Activated CD4-positive, alpha-beta T cell treated with anti-CD3 and anti-CD28 coated beads for 36 hours (primary cell): Measurements from ENCODE around the gene PDAP1. TPM values are rescaled to one million over a fixed set of nuclear protein-coding genes. Genes with fewer than 3 reads are reported as not detected.
A peak's percentile ranks its signal among the peaks of the same experiment; 100 is the strongest.
"Not testable (repeated sequence)": the region's sequence is repeated elsewhere in the genome, so short reads cannot be mapped to it uniquely, and the experiment has no call there.

Source experiments
- ATAC-seq: fragments of 200-7000 bp; cut with Tn5 transposase; one replicate; pipeline ENCODE4 v1.10.0; 2021; ENCODE audit warnings: mild to moderate bottlenecking, moderate library complexity
- CTCF ChIA-PET: fragments of 350-600 bp; sonication (Branson Sonifier 250); formaldehyde crosslinking; loops from one replicate; lab custom pipeline; 2021; ENCODE audit warnings: antibody characterized with exemption; lab: Charles Lee
- POLR2A ChIA-PET: fragments of 350-600 bp; sonication (Branson Sonifier 250); formaldehyde crosslinking; loops from one replicate; lab custom pipeline; 2021; ENCODE audit warnings: antibody characterized with exemption, inconsistent platforms; lab: Charles Lee
- DNase-seq: peaks from one replicate; pipeline ENCODE4 v3.0.0-alpha.2; 2020
- H3K27ac Mint-ChIP-seq: one replicate; pipeline ENCODE4 v1.8.0; 2021; ENCODE audit warnings: mixed read lengths
- H3K27me3 Mint-ChIP-seq: one replicate; pipeline ENCODE4 v1.8.0; 2021; ENCODE audit warnings: mixed read lengths
- H3K36me3 Mint-ChIP-seq: one replicate; pipeline ENCODE4 v1.8.0; 2021; ENCODE audit warnings: low read depth, mixed read lengths
- H3K4me1 Mint-ChIP-seq: one replicate; pipeline ENCODE4 v1.8.0; 2021; ENCODE audit warnings: mixed read lengths
- H3K4me3 Mint-ChIP-seq: one replicate; pipeline ENCODE4 v1.8.0; 2021; ENCODE audit warnings: mild to moderate bottlenecking, moderate library complexity, mixed read lengths
- H3K9me3 Mint-ChIP-seq: one replicate; pipeline ENCODE4 v1.8.0; 2021; ENCODE audit warnings: low read depth, mixed read lengths
- intact Hi-C, 2 experiments: fragments of 100-400 bp; cut with DNase I in 1 of 2; cut with micrococcal nuclease in 1 of 2; formaldehyde crosslinking; loops; one replicate each; pipeline versions ENCODE4 v1.14.2 to v1.15.1; 2022 to 2024; cut with DNase I, micrococcal nuclease
- total RNA-seq, 2 experiments: library from RNA; stranded (reverse); gene quantifications; one replicate each; pipeline ENCODE4 v1.2.3, GENCODE V29; 2021

The PDAP1 gene
- total RNA-seq, 2 experiments from 2014 or later: 171 TPM

DNA sequence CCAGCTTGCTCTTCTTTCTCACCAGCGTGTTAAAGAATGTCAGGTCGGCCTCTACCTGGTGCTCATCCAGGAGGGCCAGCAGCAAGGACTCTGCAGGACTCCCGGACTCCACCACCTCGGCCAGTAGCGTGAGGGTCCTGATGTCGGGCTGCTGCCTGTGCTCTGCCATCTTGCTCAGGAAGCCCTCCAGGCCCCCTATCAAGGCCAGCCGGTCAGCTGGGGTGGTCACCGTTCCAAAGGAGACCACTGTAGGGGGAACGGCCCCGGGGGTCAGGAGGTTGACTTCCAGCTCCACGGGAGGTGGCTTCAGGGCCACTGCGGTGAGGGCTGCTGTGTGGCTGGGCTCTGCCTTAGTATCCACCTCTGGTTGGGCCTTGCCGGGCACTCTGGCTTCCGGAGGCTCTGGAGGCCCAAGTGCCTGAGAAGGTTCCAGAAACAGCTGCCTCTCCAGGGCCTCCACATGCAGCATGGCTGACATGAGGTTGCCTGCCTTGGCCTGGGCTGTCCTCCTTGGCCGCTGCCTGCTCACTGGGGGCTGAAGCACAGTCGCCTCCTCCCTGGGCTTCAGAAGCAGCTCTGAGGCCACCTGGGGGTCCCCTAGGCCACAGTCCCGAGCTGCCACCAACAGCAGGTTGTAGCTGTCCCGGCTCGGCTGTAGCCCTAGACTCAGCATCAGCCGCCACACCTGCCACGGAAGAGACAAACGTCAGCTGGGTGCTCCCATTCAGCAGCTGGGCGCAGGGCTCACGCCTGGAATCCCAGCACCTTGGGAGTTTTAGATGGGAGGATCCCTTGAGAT lies 16.7 kb upstream of the PDAP1 start:
- CTCF ChIA-PET: interaction anchor here (1.2 kb wide), 1 partner anchor 23 kb away, joined by 3 read pairs; no protein-coding TSS in a partner anchor
- Mint-ChIP-seq H3K27me3 (no peaks in the 10 kb centered on the region), H3K4me1 (peaks cover 5% of the 10 kb centered on the region), H3K9me3 (no peaks in the 10 kb centered on the region), H3K4me3 (no peak overlapping the region), H3K27ac (no peak overlapping the region), H3K36me3 (peaks cover 25% of the 10 kb centered on the region)
- intact Hi-C loops: no loop called here
- POLR2A ChIA-PET: interaction anchor here (0.6 kb wide), 1 partner anchor 18 kb away, joined by 3 read pairs; no protein-coding TSS in a partner anchor
- ATAC-seq (no peak), DNase-seq (no peak)

DNA sequence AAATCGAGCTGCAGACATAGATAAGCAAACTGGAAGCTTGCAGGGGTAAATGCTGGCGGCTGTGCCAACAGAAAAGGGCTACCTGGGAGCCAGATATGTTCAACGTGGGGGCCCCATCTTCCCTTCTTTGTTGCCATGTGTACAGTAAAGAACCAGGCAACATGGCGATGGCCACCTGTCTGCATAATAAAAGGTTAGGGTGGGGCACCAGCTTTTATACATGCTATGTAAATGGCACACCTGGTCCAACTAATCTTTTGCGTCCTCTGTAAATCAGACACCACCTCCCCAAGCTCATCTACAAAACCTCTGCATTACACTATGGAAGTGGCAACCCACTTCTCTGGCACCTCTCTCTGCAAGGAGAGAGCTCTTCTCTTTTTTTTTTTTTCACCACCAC lies 14.2 kb upstream of the PDAP1 start:
- ChIA-PET POLR2A (interaction anchor here (0.6 kb wide), 2 partner anchors 14 to 20 kb away, joined by 3 read pairs; partner anchors contain the start of genes BUD31 and PDAP1), CTCF (interaction anchor here (0.6 kb wide), 1 partner anchor 431 kb away, joined by 3 read pairs; no protein-coding TSS in a partner anchor)
- Mint-ChIP-seq H3K4me1 (no peaks in the 10 kb centered on the region), H3K9me3 (no peaks in the 10 kb centered on the region), H3K36me3 (peaks cover 39% of the 10 kb centered on the region), H3K27ac (no peak overlapping the region), H3K27me3 (no peaks in the 10 kb centered on the region), H3K4me3 (no peak overlapping the region)
- DNase-seq: no peak
- no peak for ATAC-seq
- intact Hi-C loops: no loop called here

DNA sequence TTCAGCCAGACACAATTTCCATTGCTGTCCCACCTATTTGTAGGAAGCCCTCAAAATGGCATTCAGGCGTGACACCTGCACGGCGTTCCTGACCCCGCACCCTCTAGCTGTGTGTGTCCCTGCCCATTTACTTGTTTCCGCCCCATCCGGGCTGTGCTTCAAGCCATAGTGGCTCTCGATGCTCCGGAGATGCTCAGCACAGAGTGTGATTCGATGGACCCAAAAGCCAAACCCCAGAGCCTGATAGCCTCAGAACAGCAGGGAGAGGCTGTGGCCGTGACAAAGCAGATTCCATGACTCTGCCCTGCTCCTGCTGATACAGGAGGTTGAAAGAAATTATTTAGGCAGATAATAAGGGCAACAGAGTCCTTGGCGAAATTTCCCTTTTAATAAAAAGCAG lies 13.8 kb upstream of the PDAP1 start:
- ChIA-PET POLR2A (interaction anchor here (0.6 kb wide), 1 partner anchor 20 kb away, joined by 3 read pairs; no protein-coding TSS in a partner anchor), CTCF (interaction anchor here (0.6 kb wide), 1 partner anchor 431 kb away, joined by 3 read pairs; no protein-coding TSS in a partner anchor)
- no peak overlapping the region for H3K4me3 Mint-ChIP-seq
- H3K4me1 Mint-ChIP-seq: no peaks in the 10 kb centered on the region
- intact Hi-C loops: no loop called here
- no peaks in the 10 kb centered on the region for H3K9me3 Mint-ChIP-seq
- H3K27me3 Mint-ChIP-seq: no peaks in the 10 kb centered on the region
- no peak overlapping the region for H3K27ac Mint-ChIP-seq
- no peak for ATAC-seq
- no peak for DNase-seq
- peaks cover 43% of the 10 kb centered on the region for H3K36me3 Mint-ChIP-seq

DNA sequence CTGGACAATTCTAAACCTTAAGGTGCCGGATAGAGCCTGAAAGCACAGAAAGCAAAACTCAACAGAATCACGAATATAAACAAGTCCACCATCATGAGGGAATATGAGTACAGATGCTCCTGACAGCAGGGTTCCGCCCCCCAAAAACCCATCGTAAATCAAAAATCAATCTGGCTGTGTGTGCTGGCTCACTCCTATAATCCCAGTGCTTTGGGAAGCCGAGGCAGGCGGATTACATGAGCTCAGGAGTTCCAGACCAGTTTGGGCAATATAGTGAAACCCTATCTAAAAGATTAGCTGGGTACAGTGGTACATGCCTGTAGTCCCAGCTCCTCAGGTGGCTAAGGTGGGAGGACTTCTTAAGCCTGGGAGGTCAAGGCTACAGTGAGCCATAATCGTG lies 12.6 kb upstream of the PDAP1 start:
- intact Hi-C loops: no loop called here
- ChIA-PET POLR2A (interaction anchor here (0.7 to 2.6 kb wide), 3 partner anchors 12 to 71 kb away, joined by 3 to 13 read pairs (median 4); partner anchors contain the start of genes BUD31 and PDAP1), CTCF (interaction anchor here (1.3 kb wide), 1 partner anchor 14 kb away, joined by 6 read pairs; no protein-coding TSS in a partner anchor)
- no peak overlapping the region for H3K4me3 Mint-ChIP-seq
- H3K27ac Mint-ChIP-seq: no peak overlapping the region
- no peaks in the 10 kb centered on the region for H3K9me3 Mint-ChIP-seq
- H3K27me3 Mint-ChIP-seq: no peaks in the 10 kb centered on the region
- peaks cover 2% of the 10 kb centered on the region for H3K4me1 Mint-ChIP-seq
- no peak for DNase-seq
- H3K36me3 Mint-ChIP-seq: peaks cover 52% of the 10 kb centered on the region
- ATAC-seq: no peak

DNA sequence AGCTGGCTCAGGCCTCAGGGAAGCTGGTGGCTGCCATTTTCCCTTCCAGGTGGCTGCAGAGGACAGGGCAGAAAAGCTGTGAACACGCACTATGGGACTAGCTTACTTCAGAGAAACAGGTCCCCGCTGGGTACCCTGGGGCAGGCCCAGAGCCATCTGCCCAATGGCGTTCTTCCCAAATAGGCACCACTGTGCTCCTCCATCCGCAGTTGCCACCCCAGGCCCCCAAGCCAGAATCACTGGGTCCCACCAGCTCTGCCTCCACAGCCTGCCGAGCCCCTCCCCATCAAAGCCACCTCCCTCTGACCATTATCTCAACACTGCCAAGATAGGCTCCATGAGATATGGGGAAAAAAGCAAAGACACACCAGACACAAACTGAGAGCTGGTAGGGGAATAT lies 11.8 kb upstream of the PDAP1 start:
- no peaks in the 10 kb centered on the region for H3K27me3 Mint-ChIP-seq
- H3K4me3 Mint-ChIP-seq: no peak overlapping the region
- H3K9me3 Mint-ChIP-seq: no peaks in the 10 kb centered on the region
- H3K27ac Mint-ChIP-seq: no peak overlapping the region
- no peak for DNase-seq
- intact Hi-C loops: no loop called here
- no peak for ATAC-seq
- H3K36me3 Mint-ChIP-seq: peaks cover 52% of the 10 kb centered on the region
- ChIA-PET CTCF (interaction anchor here (1.3 kb wide), 1 partner anchor 13 kb away, joined by 6 read pairs; no protein-coding TSS in a partner anchor), POLR2A (interaction anchor here (0.7 to 2.6 kb wide), 3 partner anchors 11 to 204 kb away, joined by 3 to 13 read pairs (median 4); partner anchors contain the start of genes BUD31 and PDAP1)
- H3K4me1 Mint-ChIP-seq: peaks cover 5% of the 10 kb centered on the region

DNA sequence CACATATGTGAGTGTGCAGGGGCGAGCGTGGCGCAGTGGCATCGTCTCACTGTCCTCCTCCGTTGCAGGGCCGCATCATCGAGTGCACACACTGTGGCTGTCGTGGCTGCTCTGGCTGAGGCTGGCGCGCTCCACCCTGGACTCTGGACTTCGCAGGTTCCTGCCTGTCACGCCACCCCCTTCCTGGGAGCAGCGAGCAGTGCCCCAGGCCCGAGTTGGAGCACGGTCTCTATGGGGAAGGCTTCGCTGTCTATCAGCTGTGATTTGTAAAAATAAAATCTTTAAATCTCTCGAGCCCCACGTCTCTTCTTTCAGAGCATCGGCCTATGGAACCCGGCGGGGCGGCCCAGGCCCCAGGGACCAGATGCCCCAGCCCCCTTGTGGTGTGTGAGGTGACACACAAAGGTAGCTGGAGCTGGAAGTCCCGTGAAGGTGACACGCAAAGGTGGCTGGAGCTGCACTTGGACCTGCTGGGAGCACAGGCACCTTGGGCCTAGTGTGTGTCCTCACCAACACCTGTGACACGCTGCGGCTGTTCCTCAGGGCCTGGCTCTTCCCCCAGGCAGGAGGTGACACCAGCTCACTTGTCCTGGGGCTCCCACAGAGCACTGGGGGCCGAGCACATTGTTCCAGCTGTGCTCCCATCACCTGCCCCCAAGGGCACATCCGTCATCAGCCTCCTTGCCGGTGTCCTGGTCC lies 11.1 kb upstream of the PDAP1 start:
- Mint-ChIP-seq H3K27me3 (no peaks in the 10 kb centered on the region), H3K4me3 (no peak overlapping the region), H3K4me1 (peaks cover 7% of the 10 kb centered on the region), H3K27ac (no peak overlapping the region), H3K9me3 (no peaks in the 10 kb centered on the region), H3K36me3 (peaks cover 58% of the 10 kb centered on the region)
- intact Hi-C loops: no loop called here
- ATAC-seq (no peak), DNase-seq (no peak)
- ChIA-PET CTCF (interaction anchor here (1.3 kb wide), 1 partner anchor 13 kb away, joined by 6 read pairs; no protein-coding TSS in a partner anchor), POLR2A (interaction anchor here (0.6 to 2.6 kb wide), 3 partner anchors 10 to 586 kb away, joined by 3 to 13 read pairs (median 3); partner anchors contain the start of genes BUD31 and PDAP1)

DNA sequence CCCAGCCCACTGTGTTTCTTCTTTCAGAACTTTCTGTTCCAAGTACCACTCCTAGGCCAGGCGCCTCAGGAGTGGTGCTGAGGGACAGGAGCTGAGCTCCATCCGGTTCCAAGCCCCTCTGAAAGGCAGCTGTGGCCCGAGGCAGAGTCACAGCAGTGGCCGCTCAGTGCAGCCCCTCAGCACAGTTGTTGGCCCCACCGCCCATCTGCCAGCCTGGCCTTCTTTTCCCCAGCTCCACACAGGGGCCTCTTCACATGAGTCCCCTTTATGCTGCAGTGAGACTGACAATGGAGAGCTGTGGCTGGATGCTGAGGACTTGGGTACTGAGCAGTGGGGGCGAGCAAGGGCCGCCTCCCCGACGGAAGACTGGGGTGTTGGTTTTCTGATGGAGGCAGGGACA lies 9.9 kb upstream of the PDAP1 start:
- H3K27ac Mint-ChIP-seq: no peak overlapping the region
- intact Hi-C loops: no loop called here
- CTCF ChIA-PET: interaction anchor here (0.6 kb wide), 1 partner anchor 32 kb away, joined by 5 read pairs; no protein-coding TSS in a partner anchor
- peaks cover 7% of the 10 kb centered on the region for H3K4me1 Mint-ChIP-seq
- H3K4me3 Mint-ChIP-seq: no peak overlapping the region
- ATAC-seq (no peak), DNase-seq (no peak)
- H3K36me3 Mint-ChIP-seq: peaks cover 57% of the 10 kb centered on the region
- no peaks in the 10 kb centered on the region for H3K9me3 Mint-ChIP-seq
- H3K27me3 Mint-ChIP-seq: no peaks in the 10 kb centered on the region
- POLR2A ChIA-PET: interaction anchor here (1.6 kb wide), 1 partner anchor 9 kb away, joined by 4 read pairs; the partner anchor contains the start of genes BUD31 and PDAP1

DNA sequence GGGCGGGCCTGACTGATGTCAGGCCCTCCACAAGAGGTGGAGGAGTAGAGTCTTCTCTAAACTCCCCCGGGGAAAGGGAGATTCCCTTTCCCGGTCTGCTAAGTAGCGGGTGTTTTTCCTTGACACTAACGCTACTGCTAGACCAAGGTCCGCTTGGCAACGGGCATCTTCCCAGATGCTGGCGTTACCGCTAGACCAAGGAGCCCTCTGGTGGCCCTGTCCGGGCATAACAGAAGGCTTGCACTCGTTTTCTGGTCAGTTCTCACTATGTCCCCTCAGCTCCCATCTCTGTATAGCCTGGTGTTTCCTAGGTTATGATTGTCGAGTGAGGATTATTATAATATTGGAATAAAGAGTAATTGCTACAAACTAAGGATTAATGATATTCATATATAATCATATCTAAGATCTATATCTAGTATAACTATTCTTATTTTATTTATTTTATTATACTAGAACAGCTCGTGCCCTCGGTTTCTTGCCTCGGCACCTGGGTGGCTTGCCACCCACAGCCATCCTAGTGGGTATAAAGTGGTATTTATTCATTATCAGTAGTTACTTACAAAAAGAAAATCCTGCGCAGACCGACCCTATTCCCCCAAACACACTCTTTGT lies 7.2 kb upstream of the PDAP1 start:
- Mint-ChIP-seq H3K27ac (peak overlapping the region; percentile 81), H3K4me1 (peaks cover 14% of the 10 kb centered on the region), H3K36me3 (peaks cover 71% of the 10 kb centered on the region)
- H3K9me3 Mint-ChIP-seq, H3K4me3 Mint-ChIP-seq, H3K27me3 Mint-ChIP-seq, ATAC-seq, POLR2A ChIA-PET: not testable (repeated sequence)
- CTCF ChIA-PET: interaction anchor here (0.6 to 1.3 kb wide), 9 partner anchors 8 to 775 kb away, joined by 3 to 8 read pairs (median 4); partner anchors contain the start of genes CPSF4 and PTCD1
- intact Hi-C loops: loop anchor here in 1 of 2 experiments (1.0 kb wide), 1 partner anchor 375 kb away; no protein-coding TSS in a partner anchor
- peak; percentile 55 for DNase-seq

DNA sequence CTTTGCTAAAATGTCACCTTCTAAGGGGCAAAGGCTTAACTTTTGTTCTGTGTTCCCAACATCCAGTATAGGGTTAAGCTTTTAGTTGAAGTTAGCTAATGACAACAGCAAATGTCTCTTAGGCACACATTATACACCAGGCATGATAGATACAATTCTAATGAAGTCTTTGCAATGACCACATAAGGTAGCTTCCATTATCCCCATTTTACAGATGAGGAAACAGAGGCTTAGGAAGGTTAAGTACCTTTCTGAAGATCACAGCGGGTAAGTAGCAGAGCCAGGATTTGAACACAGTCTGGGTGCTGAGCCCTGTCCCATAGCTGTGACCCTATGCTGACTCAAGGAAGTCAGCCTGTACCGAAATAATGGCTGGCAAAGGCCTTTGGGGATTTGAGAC lies 2.2 kb upstream of the PDAP1 start:
- peak overlapping the region; percentile 96 for H3K27ac Mint-ChIP-seq
- POLR2A ChIA-PET: no interaction called here
- H3K27me3 Mint-ChIP-seq: no peaks in the 10 kb centered on the region
- peak overlapping the region; percentile 90 for H3K4me3 Mint-ChIP-seq
- CTCF ChIA-PET: interaction anchor here (0.8 to 1.6 kb wide), 2 partner anchors 9 to 24 kb away, joined by 3 to 6 read pairs; no protein-coding TSS in a partner anchor
- peaks cover 30% of the 10 kb centered on the region for H3K4me1 Mint-ChIP-seq
- intact Hi-C loops: no loop called here
- no peaks in the 10 kb centered on the region for H3K9me3 Mint-ChIP-seq
- H3K36me3 Mint-ChIP-seq: peaks cover 56% of the 10 kb centered on the region
- no peak for ATAC-seq
- DNase-seq: no peak

DNA sequence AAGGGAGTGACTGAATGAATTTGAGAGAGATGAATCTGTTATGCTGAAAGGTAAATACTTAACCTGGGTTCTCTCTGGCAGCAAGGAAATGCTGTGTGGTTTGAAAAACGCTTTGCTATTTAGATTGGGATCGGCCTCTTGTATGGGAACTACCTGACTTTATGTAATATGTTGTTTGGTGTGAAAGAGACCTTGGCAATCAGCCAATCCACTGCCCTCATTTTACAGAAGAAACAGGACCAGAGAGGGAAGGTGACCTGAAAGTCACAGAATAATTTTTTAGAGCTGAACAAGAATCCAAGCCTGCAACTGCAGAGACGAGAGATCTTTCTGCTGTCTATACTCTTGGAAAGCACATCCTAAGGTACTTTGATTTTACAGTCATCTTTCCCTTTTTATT lies 1.4 kb upstream of the PDAP1 start:
- no peaks in the 10 kb centered on the region for H3K27me3 Mint-ChIP-seq
- H3K36me3 Mint-ChIP-seq: peaks cover 55% of the 10 kb centered on the region
- peak overlapping the region; percentile 90 for H3K4me3 Mint-ChIP-seq
- CTCF ChIA-PET: interaction anchor here (0.7 to 1.6 kb wide), 3 partner anchors 8 to 31 kb away, joined by 3 to 6 read pairs (median 3); no protein-coding TSS in a partner anchor
- peaks cover 33% of the 10 kb centered on the region for H3K4me1 Mint-ChIP-seq
- DNase-seq (no peak), ATAC-seq (no peak)
- peak overlapping the region; percentile 96 for H3K27ac Mint-ChIP-seq
- no peaks in the 10 kb centered on the region for H3K9me3 Mint-ChIP-seq
- POLR2A ChIA-PET: interaction anchor here (0.6 to 2.0 kb wide), 5 partner anchors 10 to 671 kb away, joined by 3 to 13 read pairs (median 4); no protein-coding TSS in a partner anchor
- intact Hi-C loops: loop anchor here (2.0 to 5.0 kb wide), 9 partner anchors 29 to 692 kb away; partner anchors contain the start of genes AP4M1 (in 1 of the 2), ARPC1B (in 1 of the 2), ATP5MF (in 1 of the 2) and COPS6 (in 1 of the 2)
